Endodermal cell (in vitro differentiated cells): ENCODE results near the gene KCNT1. TPM values are rescaled to one million over a fixed set of nuclear protein-coding genes. Genes with fewer than 3 reads are reported as not detected.

Experiments
- DNase-seq: peaks from one replicate; pipeline ENCODE4 v3.0.0-alpha.2; 2017
- H3K27ac ChIP-seq: 2 replicates; pipeline ENCODE4 v1.5.1; 2013; ENCODE audit warnings: mild to moderate bottlenecking, low read depth, low read length, moderate library complexity
- H3K27me3 ChIP-seq: 2 replicates; pipeline ENCODE4 v1.6.1; 2013; ENCODE audit warnings: mild to moderate bottlenecking, low read length, moderate library complexity; ENCODE audit not compliant: insufficient read depth, control insufficient read depth, poor library complexity, severe bottlenecking
- H3K36me3 ChIP-seq: 2 replicates; pipeline ENCODE4 v1.7.0; 2013; ENCODE audit warnings: mild to moderate bottlenecking, low read length, moderate library complexity; ENCODE audit not compliant: control insufficient read depth, insufficient read depth
- H3K4me1 ChIP-seq: one replicate; pipeline ENCODE4 v1.7.0; 2013; ENCODE audit warnings: low read length; ENCODE audit not compliant: control insufficient read depth, insufficient read depth
- H3K4me3 ChIP-seq: 2 replicates; pipeline ENCODE4 v1.5.1; 2013; ENCODE audit warnings: mild to moderate bottlenecking, low read length, moderate library complexity
- H3K9ac ChIP-seq: 2 replicates; pipeline ENCODE4 v1.6.1; 2013; ENCODE audit warnings: mild to moderate bottlenecking, low read length, moderate library complexity; ENCODE audit not compliant: poor library complexity, severe bottlenecking; ENCODE audit errors: extremely low read depth
- H3K9me3 ChIP-seq: 2 replicates; pipeline ENCODE4 v1.6.1; 2013; ENCODE audit warnings: mild to moderate bottlenecking, low read length, moderate library complexity; ENCODE audit not compliant: control insufficient read depth
- H3K27ac Mint-ChIP-seq: 2 replicates; pipeline ENCODE4 v1.8.0; 2020; ENCODE audit warnings: mixed read lengths
- H3K27me3 Mint-ChIP-seq: 2 replicates; pipeline ENCODE4 v1.8.0; 2021; ENCODE audit warnings: mild to moderate bottlenecking, mixed read lengths; ENCODE audit not compliant: insufficient read depth
- H3K36me3 Mint-ChIP-seq: 2 replicates; pipeline ENCODE4 v1.8.0; 2020; ENCODE audit warnings: low read depth, mixed read lengths
- H3K4me1 Mint-ChIP-seq: 2 replicates; pipeline ENCODE4 v1.8.0; 2020; ENCODE audit warnings: mixed read lengths
- H3K4me3 Mint-ChIP-seq: 2 replicates; pipeline ENCODE4 v1.8.0; 2020; ENCODE audit warnings: mild to moderate bottlenecking, moderate library complexity, mixed read lengths
- H3K9me3 Mint-ChIP-seq: 2 replicates; pipeline ENCODE4 v1.8.0; 2020; ENCODE audit warnings: mild to moderate bottlenecking, mixed read lengths
- WGBS, 2 experiments: methylation state at CpG; one replicate each; pipeline versions ENCODE4 v1.1.5 to v1.1.7; 2013; ENCODE audit warnings: missing lambda C conversion rate in 2 of 2, mixed read lengths in 1 of 2; ENCODE audit not compliant: insufficient coverage in 1 of 2, insufficient read length in 1 of 2; 5-methylcytosine and 5-hydroxymethylcytosine counted together
- total RNA-seq, 2 donors: library from RNA; stranded (reverse); fragmentation: NEBNext Ultra II Directional in 1 of 2; extraction: Animal tissue kit (Norgen Biotek cat#: 25700) in 1 of 2; gene quantifications; 2 replicates in 1 of 2; 3 replicates in 1 of 2; pipeline ENCODE4 v1.2.1, GENCODE V29; 2021
- TF ChIP-seq, protein P1 (sequence below): fragments of 200-600 bp; sonication (generic); conservative IDR thresholded peaks from 2 replicates; pipeline ENCODE4 v1.5.0; 2021; ENCODE audit warnings: antibody characterized with exemption, mild to moderate bottlenecking

Gene KCNT1
- total RNA-seq, 2 donors from 2014 or later, result 0.15 TPM; not detected in 1

DNA sequence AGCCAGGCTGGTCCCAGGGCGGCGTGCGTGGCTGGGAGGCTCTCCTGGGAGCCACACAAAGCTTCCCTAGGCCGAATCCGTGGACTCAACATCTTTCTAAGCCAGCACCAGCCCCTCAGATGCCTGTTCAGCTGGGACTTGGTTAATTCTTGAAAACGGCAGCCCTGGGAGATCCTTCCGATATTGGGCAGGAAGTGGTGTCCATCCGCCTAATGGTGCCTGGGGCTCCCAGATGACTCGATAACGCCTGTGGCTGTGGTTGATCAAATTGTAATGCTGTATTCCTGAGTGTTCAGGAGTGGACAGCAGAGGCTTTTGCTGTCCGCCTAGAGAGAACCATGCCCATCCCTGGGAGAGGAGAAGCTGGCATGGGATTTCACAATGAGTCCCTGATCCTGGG lies 14.1 kb downstream of the KCNT1 start:
- Mint-ChIP-seq H3K27me3 (peaks cover 28% of the 10 kb centered on the region), H3K36me3 (no peaks in the 10 kb centered on the region)
- H3K27me3 ChIP-seq, result peaks cover 40% of the 10 kb centered on the region

DNA sequence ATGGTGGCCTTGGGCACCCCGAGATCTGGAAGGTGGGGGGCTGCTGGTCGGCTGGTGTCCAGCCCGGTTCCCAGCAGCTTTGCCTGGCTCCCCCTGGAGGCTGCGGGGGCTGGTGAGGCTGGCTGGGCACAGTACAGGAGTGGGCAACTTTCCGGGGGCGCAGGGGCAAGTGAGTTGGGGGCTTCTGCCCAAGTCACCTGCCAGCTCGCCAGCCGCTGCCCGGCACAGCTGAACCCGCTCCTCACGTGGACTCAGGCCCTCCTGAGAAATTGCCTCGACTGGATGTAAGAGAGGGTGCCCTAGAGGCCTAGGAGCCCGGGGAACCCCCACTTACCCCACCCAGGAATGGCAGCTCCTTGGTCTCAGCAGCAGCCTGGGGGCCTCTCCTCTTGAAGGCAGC lies 15.4 kb downstream of the KCNT1 start:
- Histone ChIP-seq H3K27me3 (peaks cover 40% of the 10 kb centered on the region), H3K9me3 (no peaks in the 10 kb centered on the region)
- no peaks in the 10 kb centered on the region for H3K36me3 Mint-ChIP-seq

More for the DNA sequence above, 14.1 kb downstream of the KCNT1 start:
- DNase-seq, result no peak
- Histone ChIP-seq H3K9me3 (no peaks in the 10 kb centered on the region), H3K36me3 (no peaks in the 10 kb centered on the region), H3K4me1 (no peaks in the 10 kb centered on the region), H3K9ac (no peak overlapping the region), H3K27ac (no peak overlapping the region), H3K4me3 (no peak overlapping the region)
- WGBS, 2 experiments, result 86 to 95% methylated on average over 6 to 11 of the region's 11 CpGs
- no peaks in the 10 kb centered on the region for H3K4me1 Mint-ChIP-seq
- no peak overlapping the region for H3K4me3 Mint-ChIP-seq
- H3K27ac Mint-ChIP-seq, result no peak overlapping the region
- TF ChIP-seq, protein P1, sequence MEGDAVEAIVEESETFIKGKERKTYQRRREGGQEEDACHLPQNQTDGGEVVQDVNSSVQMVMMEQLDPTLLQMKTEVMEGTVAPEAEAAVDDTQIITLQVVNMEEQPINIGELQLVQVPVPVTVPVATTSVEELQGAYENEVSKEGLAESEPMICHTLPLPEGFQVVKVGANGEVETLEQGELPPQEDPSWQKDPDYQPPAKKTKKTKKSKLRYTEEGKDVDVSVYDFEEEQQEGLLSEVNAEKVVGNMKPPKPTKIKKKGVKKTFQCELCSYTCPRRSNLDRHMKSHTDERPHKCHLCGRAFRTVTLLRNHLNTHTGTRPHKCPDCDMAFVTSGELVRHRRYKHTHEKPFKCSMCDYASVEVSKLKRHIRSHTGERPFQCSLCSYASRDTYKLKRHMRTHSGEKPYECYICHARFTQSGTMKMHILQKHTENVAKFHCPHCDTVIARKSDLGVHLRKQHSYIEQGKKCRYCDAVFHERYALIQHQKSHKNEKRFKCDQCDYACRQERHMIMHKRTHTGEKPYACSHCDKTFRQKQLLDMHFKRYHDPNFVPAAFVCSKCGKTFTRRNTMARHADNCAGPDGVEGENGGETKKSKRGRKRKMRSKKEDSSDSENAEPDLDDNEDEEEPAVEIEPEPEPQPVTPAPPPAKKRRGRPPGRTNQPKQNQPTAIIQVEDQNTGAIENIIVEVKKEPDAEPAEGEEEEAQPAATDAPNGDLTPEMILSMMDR, result no peak
- no peaks in the 10 kb centered on the region for H3K9me3 Mint-ChIP-seq

DNA sequence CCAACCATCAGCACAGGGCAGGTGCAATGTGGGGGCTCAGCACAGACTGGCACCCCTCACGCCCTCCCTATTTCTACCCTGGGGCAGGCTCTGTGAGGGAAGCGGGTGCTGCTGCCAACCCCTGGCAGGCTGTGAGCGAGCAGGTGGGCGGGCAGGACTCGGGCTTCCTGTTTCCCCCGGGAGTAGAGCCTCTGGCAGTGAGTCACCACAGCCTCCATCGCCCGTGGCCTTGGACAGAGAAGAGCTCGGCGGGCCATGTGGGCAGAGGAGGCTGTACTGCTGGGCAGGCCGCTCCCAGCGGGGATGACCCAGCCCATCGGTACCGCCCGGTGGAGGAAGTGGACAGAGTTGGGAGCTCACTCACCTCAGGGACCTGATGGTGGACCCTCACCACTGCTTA lies 16.6 kb downstream of the KCNT1 start:
- Histone ChIP-seq H3K9me3 (no peaks in the 10 kb centered on the region), H3K4me1 (no peaks in the 10 kb centered on the region), H3K36me3 (no peaks in the 10 kb centered on the region), H3K4me3 (no peak overlapping the region), H3K27me3 (peaks cover 29% of the 10 kb centered on the region), H3K9ac (no peak overlapping the region), H3K27ac (no peak overlapping the region)
- Mint-ChIP-seq H3K4me1 (no peaks in the 10 kb centered on the region), H3K27ac (no peak overlapping the region), H3K27me3 (peaks cover 22% of the 10 kb centered on the region), H3K9me3 (no peaks in the 10 kb centered on the region), H3K36me3 (no peaks in the 10 kb centered on the region), H3K4me3 (no peak overlapping the region)
- TF ChIP-seq, protein P1, result no peak
- WGBS, 2 experiments, result 70 to 89% methylated on average over 9 to 15 of the region's 15 CpGs
- DNase-seq, result no peak

More for the DNA sequence above, 15.4 kb downstream of the KCNT1 start:
- no peak overlapping the region for H3K4me3 Mint-ChIP-seq
- no peak overlapping the region for H3K9ac ChIP-seq
- WGBS, 2 experiments, result 91 to 95% methylated on average over 9 to 13 of the region's 13 CpGs
- peaks cover 28% of the 10 kb centered on the region for H3K27me3 Mint-ChIP-seq
- no peak overlapping the region for H3K27ac Mint-ChIP-seq
- no peaks in the 10 kb centered on the region for H3K4me1 Mint-ChIP-seq
- H3K36me3 ChIP-seq, result no peaks in the 10 kb centered on the region
- TF ChIP-seq, protein P1, result no peak
- H3K27ac ChIP-seq, result no peak overlapping the region
- no peaks in the 10 kb centered on the region for H3K4me1 ChIP-seq
- no peak overlapping the region for H3K4me3 ChIP-seq
- no peak for DNase-seq
- no peaks in the 10 kb centered on the region for H3K9me3 Mint-ChIP-seq
